CD8-positive, alpha-beta memory T cell (primary cell): ENCODE measurements around the gene IL21. TPM values are rescaled to one million over a fixed set of nuclear protein-coding genes. Genes with fewer than 3 reads are reported as not detected.

Experiments used
- CTCF ChIA-PET: fragments of 350-600 bp; sonication (Branson Sonifier 250); formaldehyde crosslinking; loops from one replicate; lab custom pipeline; 2021; ENCODE audit warnings: antibody characterized with exemption; lab: Charles Lee
- POLR2A ChIA-PET: fragments of 350-600 bp; sonication (Branson Sonifier 250); formaldehyde crosslinking; loops from one replicate; lab custom pipeline; 2021; ENCODE audit warnings: antibody characterized with exemption; lab: Charles Lee
- DNase-seq, 5 donors: peaks; one replicate each; pipeline versions ENCODE4 v3.0.0 to v3.0.0-alpha.2; 2020 to 2022; ENCODE audit warnings: mixed read lengths in 1 of 5
- H3K27ac ChIP-seq: one replicate; pipeline ENCODE4 v1.7.0; 2013; ENCODE audit warnings: low read depth, mild to moderate bottlenecking, low read length, moderate library complexity
- H3K27me3 ChIP-seq: 2 replicates; pipeline ENCODE4 v1.7.0; 2013; ENCODE audit warnings: low read length, mild to moderate bottlenecking; ENCODE audit not compliant: insufficient read depth, poor library complexity, severe bottlenecking
- H3K36me3 ChIP-seq: 2 replicates; pipeline ENCODE4 v1.7.0; 2013; ENCODE audit warnings: mild to moderate bottlenecking, low read length, moderate library complexity; ENCODE audit not compliant: insufficient read depth
- H3K4me1 ChIP-seq: 2 replicates; pipeline ENCODE4 v1.7.0; 2013; ENCODE audit warnings: mild to moderate bottlenecking, low read length, moderate library complexity; ENCODE audit not compliant: insufficient read depth
- H3K4me3 ChIP-seq: 2 replicates; pipeline ENCODE4 v1.7.0; 2013; ENCODE audit warnings: mild to moderate bottlenecking, low read length
- H3K9me3 ChIP-seq: 2 replicates; pipeline ENCODE4 v1.7.0; 2013; ENCODE audit warnings: mild to moderate bottlenecking, low read length
- H3K27ac Mint-ChIP-seq, 8 donors: one replicate each; pipeline ENCODE4 v1.8.0; 2020 to 2021; ENCODE audit warnings: mixed read lengths in 8 of 8, mild to moderate bottlenecking in 6 of 8, inconsistent platforms in 3 of 8, moderate library complexity in 3 of 8
- H3K27me3 Mint-ChIP-seq, 2 donors: one replicate each; pipeline ENCODE4 v1.8.0; 2020 to 2021; ENCODE audit warnings: mixed read lengths in 2 of 2, mild to moderate bottlenecking in 1 of 2, moderate library complexity in 1 of 2
- H3K36me3 Mint-ChIP-seq, 3 donors: one replicate each; pipeline ENCODE4 v1.8.0; 2020 to 2021; ENCODE audit warnings: mixed read lengths in 3 of 3, inconsistent platforms in 1 of 3, mild to moderate bottlenecking in 1 of 3
- H3K4me1 Mint-ChIP-seq, 3 donors: one replicate each; pipeline ENCODE4 v1.8.0; 2020 to 2021; ENCODE audit warnings: mixed read lengths in 3 of 3, inconsistent platforms in 1 of 3, mild to moderate bottlenecking in 1 of 3
- H3K4me3 Mint-ChIP-seq, 7 donors: one replicate each; pipeline ENCODE4 v1.8.0; 2020 to 2021; ENCODE audit warnings: mixed read lengths in 7 of 7, mild to moderate bottlenecking in 6 of 7, moderate library complexity in 4 of 7, inconsistent platforms in 2 of 7
- H3K9me3 Mint-ChIP-seq, 5 donors: one replicate each; pipeline ENCODE4 v1.8.0; 2020 to 2022; ENCODE audit warnings: mixed read lengths in 5 of 5, mild to moderate bottlenecking in 3 of 5, moderate library complexity in 2 of 5, inconsistent platforms in 1 of 5
- polyA plus RNA-seq: library from polyadenylated mRNA; unstranded; fragments of 300-500 nt; fragmentation: Illumina TruSeq; gene quantifications from one replicate; pipeline ENCODE4 v1.2.3, GENCODE V29; 2021
- total RNA-seq, 2 experiments: library from RNA; stranded (reverse); gene quantifications; one replicate each; pipeline ENCODE4 v1.2.3, GENCODE V29; 2021

IL21 gene
- total and polyA plus RNA-seq, 3 experiments from 2014 or later: 3.1 to 3.5 TPM; not detected in 1

DNA sequence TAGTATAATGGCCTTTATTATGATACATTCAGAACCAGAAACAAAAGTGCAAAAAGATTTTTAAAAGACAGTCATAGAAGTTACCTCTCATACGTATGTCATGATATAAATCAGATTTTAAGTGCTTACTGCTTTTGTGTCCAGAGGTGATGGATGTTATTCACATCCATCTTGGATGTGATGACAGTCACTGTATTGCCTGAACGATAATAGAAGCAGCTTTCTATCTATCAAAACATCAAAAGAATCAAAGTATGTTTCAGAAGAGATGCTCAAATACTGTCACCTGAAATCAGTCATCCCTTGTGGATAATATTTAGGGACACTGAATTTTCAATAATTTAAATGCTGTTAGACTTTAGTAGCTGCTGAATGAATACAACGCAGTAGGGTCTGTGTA, 26.8 kb upstream of the IL21 start:
- CTCF ChIA-PET: no interaction called here
- Histone ChIP-seq H3K4me1 (no peaks in the 10 kb centered on the region), H3K27me3 (no peaks in the 10 kb centered on the region), H3K9me3 (no peaks in the 10 kb centered on the region), H3K4me3 (no peak overlapping the region), H3K27ac (no peak overlapping the region), H3K36me3 (no peaks in the 10 kb centered on the region)
- H3K4me3 Mint-ChIP-seq: no peak overlapping the region
- no peaks in the 10 kb centered on the region for H3K9me3 Mint-ChIP-seq
- no peak overlapping the region for H3K27ac Mint-ChIP-seq
- POLR2A ChIA-PET: no interaction called here
- no peak for DNase-seq
- H3K36me3 Mint-ChIP-seq: no peaks in the 10 kb centered on the region
- no peaks in the 10 kb centered on the region for H3K27me3 Mint-ChIP-seq
- no peaks in the 10 kb centered on the region for H3K4me1 Mint-ChIP-seq

DNA sequence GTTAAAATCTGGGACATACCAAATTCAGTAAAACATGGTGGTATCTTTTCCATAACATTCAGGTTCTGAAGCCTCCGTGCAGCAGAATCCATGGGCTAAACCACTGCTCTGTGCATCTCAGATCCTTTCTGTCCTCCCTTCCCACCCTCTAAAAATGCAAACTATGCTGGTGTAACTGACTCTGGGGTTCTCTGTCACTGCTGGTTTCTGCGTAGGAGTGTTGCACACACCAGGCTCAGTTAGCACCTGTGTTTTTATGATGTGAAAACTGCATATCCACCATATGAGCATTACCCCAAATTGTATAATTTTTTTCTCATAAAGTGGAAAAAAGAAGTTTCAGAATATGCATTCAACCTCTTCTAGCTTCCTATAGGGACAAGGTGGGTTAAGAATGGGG, 22.4 kb upstream of the IL21 start:
- H3K27ac Mint-ChIP-seq: no peak overlapping the region
- no peaks in the 10 kb centered on the region for H3K4me1 Mint-ChIP-seq
- no peaks in the 10 kb centered on the region for H3K36me3 Mint-ChIP-seq
- no peaks in the 10 kb centered on the region for H3K9me3 Mint-ChIP-seq
- no peak overlapping the region for H3K4me3 Mint-ChIP-seq
- H3K27me3 ChIP-seq: no peaks in the 10 kb centered on the region
- H3K9me3 ChIP-seq: no peaks in the 10 kb centered on the region
- no peak overlapping the region for H3K4me3 ChIP-seq
- H3K27me3 Mint-ChIP-seq: no peaks in the 10 kb centered on the region
- no peak for DNase-seq
- ChIA-PET CTCF (no interaction called here), POLR2A (no interaction called here)
- no peaks in the 10 kb centered on the region for H3K4me1 ChIP-seq
- no peak overlapping the region for H3K27ac ChIP-seq
- H3K36me3 ChIP-seq: no peaks in the 10 kb centered on the region

DNA sequence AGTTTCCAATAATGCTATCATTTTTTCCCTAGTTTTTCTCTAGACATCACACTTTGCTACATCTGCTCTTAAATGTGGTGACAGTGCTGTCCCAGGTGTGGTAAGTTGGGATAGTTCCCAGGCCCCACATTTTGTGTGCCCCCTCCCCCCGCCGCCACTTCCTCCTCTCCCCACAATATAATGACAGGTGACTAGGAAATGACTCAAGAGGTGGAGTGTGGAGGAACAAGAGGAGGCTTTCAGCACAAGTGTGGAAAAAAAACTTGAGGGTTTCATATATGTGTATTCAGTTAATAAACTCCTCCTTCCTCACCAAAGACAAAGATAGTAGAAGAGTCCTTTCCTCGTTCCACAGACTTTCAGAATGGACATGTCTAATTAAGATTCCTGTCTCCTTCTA, 18.3 kb upstream of the IL21 start:
- no peak for DNase-seq
- Mint-ChIP-seq H3K27ac (no peak overlapping the region), H3K36me3 (no peaks in the 10 kb centered on the region), H3K9me3 (no peaks in the 10 kb centered on the region), H3K4me1 (peaks cover 13 to 32% (median 28%) of the 10 kb centered on the region in 3 donors), H3K4me3 (no peak overlapping the region), H3K27me3 (no peaks in the 10 kb centered on the region)
- POLR2A ChIA-PET: no interaction called here
- CTCF ChIA-PET: no interaction called here
- no peak overlapping the region for H3K4me3 ChIP-seq
- no peaks in the 10 kb centered on the region for H3K4me1 ChIP-seq
- no peak overlapping the region for H3K27ac ChIP-seq
- no peaks in the 10 kb centered on the region for H3K36me3 ChIP-seq
- H3K9me3 ChIP-seq: no peaks in the 10 kb centered on the region
- no peaks in the 10 kb centered on the region for H3K27me3 ChIP-seq

GRCh38 chr4:122636697-122637096, 15.8 kb upstream of the IL21 start:
- Mint-ChIP-seq H3K27ac (peak overlapping the region in 2 of 8 donors; percentile 12 to 26), H3K4me3 (no peak overlapping the region), H3K9me3 (no peaks in the 10 kb centered on the region), H3K4me1 (peaks cover 24 to 53% (median 48%) of the 10 kb centered on the region in 3 donors), H3K36me3 (no peaks in the 10 kb centered on the region), H3K27me3 (no peaks in the 10 kb centered on the region)
- no peaks in the 10 kb centered on the region for H3K27me3 ChIP-seq
- no peaks in the 10 kb centered on the region for H3K4me1 ChIP-seq
- no peak for DNase-seq
- ChIA-PET CTCF (no interaction called here), POLR2A (no interaction called here)
- H3K27ac ChIP-seq: no peak overlapping the region
- H3K36me3 ChIP-seq: no peaks in the 10 kb centered on the region
- H3K4me3 ChIP-seq: no peak overlapping the region
- no peaks in the 10 kb centered on the region for H3K9me3 ChIP-seq

DNA sequence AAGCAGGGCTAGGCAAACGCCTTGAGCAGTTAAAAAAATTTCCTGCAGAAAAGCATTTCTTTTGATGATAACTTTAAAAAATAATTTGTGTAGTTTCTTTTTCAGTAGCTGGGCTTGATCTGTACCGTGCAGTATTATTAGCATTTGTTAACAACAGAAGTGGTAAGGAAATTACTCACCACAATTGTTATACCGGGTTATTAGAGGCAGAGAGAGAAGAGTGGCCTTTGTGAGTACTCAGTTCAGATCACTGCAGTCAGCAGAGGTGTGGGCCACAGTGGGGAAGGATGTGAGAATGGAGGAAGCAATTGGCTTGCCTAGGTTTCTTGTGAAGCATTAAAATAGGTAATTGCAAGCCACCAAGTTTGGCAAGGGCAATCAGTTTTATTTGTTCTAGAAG, 14.3 kb upstream of the IL21 start:
- H3K27ac Mint-ChIP-seq: peak overlapping the region in 3 of 8 donors; percentile 3 to 19 (median 8)
- POLR2A ChIA-PET: no interaction called here

GRCh38 chr4:122633211-122633610, 12.3 kb upstream of the IL21 start:
- ChIA-PET CTCF (interaction anchor here (1.0 kb wide), 1 partner anchor 55 kb away, joined by 3 read pairs; no protein-coding TSS in a partner anchor), POLR2A (no interaction called here)
- Mint-ChIP-seq H3K27me3 (peaks cover 0 to 7% of the 10 kb centered on the region in 2 donors), H3K27ac (peak overlapping the region in 1 of 8 donors; percentile 58), H3K9me3 (no peaks in the 10 kb centered on the region), H3K4me1 (peaks cover 24 to 53% (median 48%) of the 10 kb centered on the region in 3 donors), H3K4me3 (peak overlapping the region in 1 of 7 donors; percentile 33), H3K36me3 (no peaks in the 10 kb centered on the region)
- H3K27ac ChIP-seq: no peak overlapping the region
- no peak for DNase-seq
- no peak overlapping the region for H3K4me3 ChIP-seq
- H3K36me3 ChIP-seq: no peaks in the 10 kb centered on the region
- no peaks in the 10 kb centered on the region for H3K27me3 ChIP-seq
- no peaks in the 10 kb centered on the region for H3K9me3 ChIP-seq
- H3K4me1 ChIP-seq: no peaks in the 10 kb centered on the region

More for the DNA sequence above, 14.3 kb upstream of the IL21 start:
- Mint-ChIP-seq H3K4me3 (peak overlapping the region in 5 of 7 donors; percentile 30 to 42 (median 42)), H3K4me1 (peaks cover 24 to 53% (median 48%) of the 10 kb centered on the region in 3 donors), H3K36me3 (no peaks in the 10 kb centered on the region), H3K9me3 (no peaks in the 10 kb centered on the region), H3K27me3 (no peaks in the 10 kb centered on the region)
- CTCF ChIA-PET: no interaction called here
- Histone ChIP-seq H3K4me3 (no peak overlapping the region), H3K36me3 (no peaks in the 10 kb centered on the region), H3K4me1 (no peaks in the 10 kb centered on the region), H3K27me3 (no peaks in the 10 kb centered on the region), H3K9me3 (no peaks in the 10 kb centered on the region), H3K27ac (no peak overlapping the region)
- DNase-seq: peak in 1 of 5 donors; percentile 50

GRCh38 chr4:122632396-122633143, 11.7 kb upstream of the IL21 start:
- peak overlapping the region in 2 of 7 donors; percentile 29 to 33 for H3K4me3 Mint-ChIP-seq
- H3K36me3 ChIP-seq: no peaks in the 10 kb centered on the region
- no peaks in the 10 kb centered on the region for H3K9me3 ChIP-seq
- H3K4me1 Mint-ChIP-seq: peaks cover 24 to 49% (median 48%) of the 10 kb centered on the region in 3 donors
- no peaks in the 10 kb centered on the region for H3K9me3 Mint-ChIP-seq
- no peaks in the 10 kb centered on the region for H3K36me3 Mint-ChIP-seq
- peak overlapping the region in 2 of 8 donors; percentile 5 to 58 for H3K27ac Mint-ChIP-seq
- H3K27me3 Mint-ChIP-seq: peaks cover 0 to 7% of the 10 kb centered on the region in 2 donors
- no peaks in the 10 kb centered on the region for H3K27me3 ChIP-seq
- H3K27ac ChIP-seq: no peak overlapping the region
- H3K4me3 ChIP-seq: no peak overlapping the region
- POLR2A ChIA-PET: no interaction called here
- CTCF ChIA-PET: interaction anchor here (1.0 kb wide), 1 partner anchor 54 kb away, joined by 3 read pairs; no protein-coding TSS in a partner anchor
- no peaks in the 10 kb centered on the region for H3K4me1 ChIP-seq
- DNase-seq: no peak

DNA sequence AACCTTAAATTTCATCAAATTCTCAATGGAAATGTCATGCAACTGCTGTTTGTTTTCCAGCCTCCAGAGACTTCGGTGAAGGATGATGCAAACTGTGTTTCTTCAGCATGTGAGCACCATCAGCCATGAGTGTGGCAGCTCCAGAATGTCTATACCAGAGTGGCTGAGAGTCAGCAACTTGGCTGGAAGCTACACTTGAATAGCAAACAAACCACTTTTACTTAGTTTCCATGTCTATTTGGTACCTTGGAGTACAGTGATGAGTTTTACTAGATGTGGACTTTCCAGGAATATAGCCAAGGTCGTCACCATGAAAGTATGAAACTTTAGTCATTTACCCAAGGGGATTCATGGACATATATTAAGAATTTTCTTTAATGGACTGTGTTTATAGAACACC, 4.3 kb upstream of the IL21 start:
- Mint-ChIP-seq H3K36me3 (no peaks in the 10 kb centered on the region), H3K4me3 (no peak overlapping the region), H3K27ac (no peak overlapping the region), H3K4me1 (peaks cover under 1 to 9% (median 7%) of the 10 kb centered on the region in 3 donors), H3K27me3 (peaks cover 0 to 7% of the 10 kb centered on the region in 2 donors), H3K9me3 (no peaks in the 10 kb centered on the region)
- POLR2A ChIA-PET: no interaction called here
- DNase-seq: no peak
- Histone ChIP-seq H3K27me3 (no peaks in the 10 kb centered on the region), H3K27ac (no peak overlapping the region), H3K4me1 (no peaks in the 10 kb centered on the region), H3K4me3 (no peak overlapping the region), H3K36me3 (no peaks in the 10 kb centered on the region), H3K9me3 (no peaks in the 10 kb centered on the region)
- CTCF ChIA-PET: no interaction called here
